PC-9 (cell line): ENCODE measurements around the gene ZNF57. TPM values are rescaled to one million over a fixed set of nuclear protein-coding genes. Genes with fewer than 3 reads are reported as not detected.

Source experiments
- BruUV-seq: library from RNA; stranded (reverse); fragments of 400-500 nt; replicated peaks from 2 replicates; lab custom pipeline; 2021; lab: Mats Ljungman, UMichigan
- CTCF ChIA-PET: fragments of 300-600 bp; sonication (Branson Sonifier 250); formaldehyde crosslinking; loops from one replicate; lab custom pipeline; 2022; ENCODE audit warnings: antibody characterized with exemption; lab: Charles Lee
- POLR2A ChIA-PET: fragments of 300-600 bp; sonication (Branson Sonifier 250); formaldehyde crosslinking; loops from one replicate; lab custom pipeline; 2022; ENCODE audit warnings: antibody characterized with exemption; ENCODE audit not compliant: unreplicated experiment; lab: Charles Lee
- DNase-seq, 2 experiments: peaks; one replicate each; pipeline versions ENCODE4 v3.0.0 to v3.0.0-alpha.2; 2015 to 2022; ENCODE audit warnings: mixed read lengths in 1 of 2
- H2AFZ ChIP-seq: fragments of 200-600 bp; sonication (generic); 2 replicates; pipeline ENCODE4 v1.8.1; 2017; ENCODE audit warnings: antibody characterized with exemption
- H3F3A ChIP-seq: fragments of 200-600 bp; sonication (generic); 2 replicates; pipeline ENCODE4 v1.8.1; 2017; ENCODE audit warnings: antibody characterized with exemption, mild to moderate bottlenecking, low read depth; ENCODE audit not compliant: insufficient read depth
- H3K27ac ChIP-seq: fragments of 200-600 bp; sonication (generic); 2 replicates; pipeline ENCODE4 v1.6.1; 2016; ENCODE audit warnings: mixed run types
- H3K27me3 ChIP-seq: fragments of 200-600 bp; sonication (generic); 2 replicates; pipeline ENCODE4 v1.6.1; 2016; ENCODE audit warnings: low read depth, mixed run types; ENCODE audit not compliant: insufficient read depth
- H3K36me3 ChIP-seq: fragments of 200-600 bp; sonication (generic); 2 replicates; pipeline ENCODE4 v1.6.1; 2016; ENCODE audit warnings: low read depth, mixed run types
- H3K4me1 ChIP-seq: fragments of 200-600 bp; sonication (generic); replicated peaks from 2 replicates; pipeline ENCODE4 v1.6.1; 2016; ENCODE audit warnings: mixed run types; ENCODE audit not compliant: insufficient read depth
- H3K4me2 ChIP-seq: fragments of 200-600 bp; sonication (generic); 2 replicates; pipeline ENCODE4 v1.6.1; 2017; ENCODE audit warnings: mixed run types
- H3K4me3 ChIP-seq: fragments of 200-600 bp; sonication (generic); 2 replicates; pipeline ENCODE4 v1.6.1; 2016; ENCODE audit warnings: mixed run types
- H3K79me2 ChIP-seq: fragments of 200-600 bp; sonication (generic); 2 replicates; pipeline ENCODE4 v1.6.1; 2017; ENCODE audit warnings: low read depth, mixed run types
- H3K9me2 ChIP-seq: fragments of 200-600 bp; sonication (generic); 2 replicates; pipeline ENCODE4 v1.8.1; 2017; ENCODE audit warnings: mild to moderate bottlenecking; ENCODE audit not compliant: insufficient read depth
- H3K9me3 ChIP-seq: fragments of 200-600 bp; sonication (generic); 2 replicates; pipeline ENCODE4 v1.8.1; 2016; ENCODE audit warnings: low read depth; ENCODE audit not compliant: insufficient read depth
- H4K20me1 ChIP-seq: fragments of 200-600 bp; sonication (generic); 2 replicates; pipeline ENCODE4 v1.8.1; 2017; ENCODE audit not compliant: insufficient read depth
- EZH2 ChIP-seq: fragments of 200-600 bp; sonication (generic); IDR thresholded peaks from 2 replicates; pipeline ENCODE4 v1.8.0; 2017; ENCODE audit warnings: antibody characterized with exemption, low read depth
- intact Hi-C: fragments of 100-400 bp; cut with micrococcal nuclease; formaldehyde crosslinking; loops from one replicate; pipeline ENCODE4 v1.10.0; 2022; ENCODE audit not compliant: unreplicated experiment
- total RNA-seq: library from RNA; stranded (reverse); gene quantifications from 2 replicates; pipeline ENCODE4 v1.2.3, GENCODE V29; 2021
- TF ChIP-seq, protein P1 (sequence below): fragments of 200-600 bp; sonication (generic); conservative IDR thresholded peaks from 2 replicates; pipeline ENCODE4 v1.6.1; 2017; ENCODE audit warnings: mixed run types, antibody characterized with exemption, mild to moderate bottlenecking, moderate library complexity

ZNF57 gene
- total RNA-seq, 1 experiment from 2014 or later, result 2.6 TPM

DNA sequence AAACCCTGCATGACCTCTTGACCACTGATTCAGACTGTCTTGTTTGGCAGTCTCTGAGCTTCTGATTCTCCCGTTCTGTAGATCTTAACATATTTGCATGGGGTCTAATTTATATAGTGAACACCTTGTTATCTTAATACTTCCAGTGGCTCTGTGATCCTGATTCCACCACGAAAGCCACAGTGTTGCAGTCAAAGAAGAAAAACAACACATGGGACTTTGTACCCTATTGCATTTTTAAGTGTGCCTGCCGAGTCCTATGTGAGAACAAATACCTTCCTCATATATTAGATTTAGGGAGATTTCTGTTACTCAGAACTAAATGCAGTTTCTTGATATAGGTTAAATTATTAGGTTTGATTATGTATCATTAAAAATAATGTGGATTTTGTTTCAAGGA, 45.9 kb upstream of the ZNF57 start:
- H4K20me1 ChIP-seq, result no peaks in the 10 kb centered on the region
- intact Hi-C loops, result no loop called here
- CTCF ChIA-PET, result no interaction called here
- no peak for DNase-seq
- no peaks in the 10 kb centered on the region for H3F3A ChIP-seq
- no peak overlapping the region for H3K4me3 ChIP-seq
- BruUV-seq, result no TSS peak
- no peaks in the 10 kb centered on the region for H3K4me1 ChIP-seq
- H3K36me3 ChIP-seq, result peaks cover 25% of the 10 kb centered on the region
- H2AFZ ChIP-seq, result no peak overlapping the region
- no peaks in the 10 kb centered on the region for H3K27me3 ChIP-seq
- TF ChIP-seq, protein P1, sequence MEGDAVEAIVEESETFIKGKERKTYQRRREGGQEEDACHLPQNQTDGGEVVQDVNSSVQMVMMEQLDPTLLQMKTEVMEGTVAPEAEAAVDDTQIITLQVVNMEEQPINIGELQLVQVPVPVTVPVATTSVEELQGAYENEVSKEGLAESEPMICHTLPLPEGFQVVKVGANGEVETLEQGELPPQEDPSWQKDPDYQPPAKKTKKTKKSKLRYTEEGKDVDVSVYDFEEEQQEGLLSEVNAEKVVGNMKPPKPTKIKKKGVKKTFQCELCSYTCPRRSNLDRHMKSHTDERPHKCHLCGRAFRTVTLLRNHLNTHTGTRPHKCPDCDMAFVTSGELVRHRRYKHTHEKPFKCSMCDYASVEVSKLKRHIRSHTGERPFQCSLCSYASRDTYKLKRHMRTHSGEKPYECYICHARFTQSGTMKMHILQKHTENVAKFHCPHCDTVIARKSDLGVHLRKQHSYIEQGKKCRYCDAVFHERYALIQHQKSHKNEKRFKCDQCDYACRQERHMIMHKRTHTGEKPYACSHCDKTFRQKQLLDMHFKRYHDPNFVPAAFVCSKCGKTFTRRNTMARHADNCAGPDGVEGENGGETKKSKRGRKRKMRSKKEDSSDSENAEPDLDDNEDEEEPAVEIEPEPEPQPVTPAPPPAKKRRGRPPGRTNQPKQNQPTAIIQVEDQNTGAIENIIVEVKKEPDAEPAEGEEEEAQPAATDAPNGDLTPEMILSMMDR, result no peak
- TF ChIP-seq EZH2, result no peak
- POLR2A ChIA-PET, result no interaction called here
- no peaks in the 10 kb centered on the region for H3K79me2 ChIP-seq
- no peaks in the 10 kb centered on the region for H3K9me2 ChIP-seq
- H3K27ac ChIP-seq, result no peak overlapping the region
- H3K4me2 ChIP-seq, result no peak overlapping the region
- peaks cover 9% of the 10 kb centered on the region; the same call in 1 of the 2 replicates for H3K9me3 ChIP-seq

DNA sequence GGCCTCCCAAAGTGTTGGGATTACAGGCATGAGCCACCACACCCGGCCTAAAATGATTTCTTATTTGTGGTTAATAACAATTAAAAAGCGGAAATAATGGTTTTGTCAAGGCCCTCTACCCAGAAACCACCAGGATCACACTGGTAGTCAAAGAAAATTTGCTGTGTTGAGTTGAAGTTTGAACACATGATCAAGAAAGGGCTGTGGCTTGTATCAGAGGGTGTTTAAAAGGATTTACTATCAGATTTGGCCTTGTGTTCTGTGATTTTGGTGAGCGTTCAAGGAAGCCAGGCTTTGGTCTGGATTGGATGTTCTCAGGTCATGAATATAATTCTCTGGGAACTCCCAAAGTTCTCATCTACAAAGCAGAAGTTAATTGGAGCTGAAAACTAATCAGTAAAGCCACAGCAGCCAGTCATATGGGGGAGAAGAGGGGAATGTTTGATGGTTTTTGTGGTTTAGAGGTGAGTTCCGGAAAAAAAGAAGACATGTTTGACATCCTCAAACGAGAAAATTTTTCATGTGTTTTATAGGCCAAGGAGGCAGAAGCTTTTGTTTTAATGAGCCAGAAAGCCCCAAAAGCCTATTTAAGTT, 44.2 kb upstream of the ZNF57 start:
- no peaks in the 10 kb centered on the region for H3F3A ChIP-seq
- CTCF ChIA-PET, result no interaction called here
- no peak overlapping the region for H3K27ac ChIP-seq
- H3K27me3 ChIP-seq, result no peaks in the 10 kb centered on the region
- H2AFZ ChIP-seq, result no peak overlapping the region
- H3K4me3 ChIP-seq, result no peak overlapping the region
- no peaks in the 10 kb centered on the region for H3K4me1 ChIP-seq
- intact Hi-C loops, result no loop called here
- BruUV-seq, result no TSS peak
- peaks cover 21% of the 10 kb centered on the region for H3K36me3 ChIP-seq
- peaks cover 6% of the 10 kb centered on the region; the same call in 1 of the 2 replicates for H3K9me3 ChIP-seq
- no peak overlapping the region for H3K4me2 ChIP-seq
- POLR2A ChIA-PET, result no interaction called here
- H4K20me1 ChIP-seq, result no peaks in the 10 kb centered on the region
- TF ChIP-seq EZH2, result no peak
- TF ChIP-seq, protein P1, result no peak
- H3K9me2 ChIP-seq, result no peaks in the 10 kb centered on the region
- no peaks in the 10 kb centered on the region for H3K79me2 ChIP-seq
- DNase-seq, result no peak

DNA sequence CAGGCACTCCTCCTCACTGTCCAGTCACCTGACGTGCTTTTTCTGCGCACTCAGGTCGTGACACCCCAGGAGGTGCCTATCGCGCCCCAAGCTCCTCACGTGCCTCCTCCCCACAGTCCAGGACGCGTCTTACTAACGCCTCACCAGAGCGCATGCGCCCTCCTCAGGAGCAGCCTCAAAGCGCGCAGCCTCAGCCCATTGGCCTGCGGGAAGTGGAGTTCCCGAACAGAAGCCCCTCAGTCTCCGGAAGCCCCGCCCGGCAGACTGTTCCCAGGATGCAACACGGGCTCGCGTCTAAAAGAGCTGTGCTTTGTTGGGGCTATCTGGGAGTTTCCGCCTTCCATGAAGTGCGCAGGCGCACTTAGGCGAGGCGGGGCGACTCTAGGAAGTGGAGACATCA, 41.9 kb upstream of the ZNF57 start:
- Histone ChIP-seq H3K4me1 (no peaks in the 10 kb centered on the region), H3F3A (no peaks in the 10 kb centered on the region), H3K9me2 (no peaks in the 10 kb centered on the region), H3K4me2 (no peak overlapping the region), H3K9me3 (no peaks in the 10 kb centered on the region), H3K4me3 (no peak overlapping the region), H4K20me1 (no peaks in the 10 kb centered on the region), H3K27ac (no peak overlapping the region), H3K79me2 (no peaks in the 10 kb centered on the region), H2AFZ (no peak overlapping the region), H3K36me3 (no peaks in the 10 kb centered on the region), H3K27me3 (no peaks in the 10 kb centered on the region; the same call in 1 of the 2 replicates)
- no TSS peak for BruUV-seq
- no peak for TF ChIP-seq EZH2
- TF ChIP-seq, protein P1, result no peak
- DNase-seq, result no peak
- POLR2A ChIA-PET, result no interaction called here
- intact Hi-C loops, result no loop called here
- CTCF ChIA-PET, result no interaction called here
